Adrenal gland (tissue), 5 donors: ENCODE measurements around the gene ABTB2.

Experiments used
- CTCF ChIP-seq, 6 experiments: fragments of 450-650 bp in 4 of 6; fragments of 200-600 bp in 2 of 6; sonication (generic) in 1 of 6; IDR thresholded peaks; 1 replicate in 5 of 6; 2 replicates in 1 of 6; pipeline versions ENCODE4 v1.5.1 to v1.8.0; 2016 to 2021; ENCODE audit warnings: antibody characterized with exemption in 6 of 6, mild to moderate bottlenecking in 2 of 6, moderate library complexity in 1 of 6
- POLR2A ChIP-seq, 2 donors: fragments of 450-650 bp; IDR thresholded peaks; one replicate each; pipeline ENCODE4 v1.6.1; 2017; ENCODE audit warnings: antibody characterized with exemption in 2 of 2, mild to moderate bottlenecking in 2 of 2, moderate library complexity in 1 of 2
- donor health status: DM: no; HTN: no; CAD: no.

DNA sequence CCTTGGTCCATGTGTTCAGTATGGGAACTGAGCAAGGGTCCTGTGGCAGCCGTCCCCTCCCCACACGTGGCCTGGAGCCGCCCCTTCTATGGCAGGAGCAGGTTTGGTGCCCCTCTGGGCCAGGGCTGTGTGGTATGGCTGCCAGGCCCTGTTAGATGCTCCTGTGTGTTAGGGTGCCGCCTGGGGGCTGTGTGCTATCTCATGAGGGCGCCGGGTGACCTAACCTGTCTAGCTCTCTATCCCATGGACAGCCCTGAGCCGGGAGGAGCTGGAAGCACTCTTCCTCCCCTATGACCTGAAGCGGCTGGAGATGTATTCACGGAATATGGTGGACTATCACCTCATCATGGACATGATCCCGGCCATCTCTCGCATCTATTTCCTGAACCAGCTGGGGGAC lies 217.7 kb downstream of the ABTB2 start:
- TF ChIP-seq CTCF (IDR thresholded peaks at IDR 0.05) (no peak), POLR2A (IDR thresholded peaks at IDR 0.05) (no peak)
